NCI-H526 (cell line): ENCODE measurements around the gene IFNA13.

Source experiments
- DNase-seq, 2 experiments: peaks; one replicate each; lab custom pipeline; 2025; lab: John Stamatoyannopoulos, UW

IFNA13 gene

DNA sequence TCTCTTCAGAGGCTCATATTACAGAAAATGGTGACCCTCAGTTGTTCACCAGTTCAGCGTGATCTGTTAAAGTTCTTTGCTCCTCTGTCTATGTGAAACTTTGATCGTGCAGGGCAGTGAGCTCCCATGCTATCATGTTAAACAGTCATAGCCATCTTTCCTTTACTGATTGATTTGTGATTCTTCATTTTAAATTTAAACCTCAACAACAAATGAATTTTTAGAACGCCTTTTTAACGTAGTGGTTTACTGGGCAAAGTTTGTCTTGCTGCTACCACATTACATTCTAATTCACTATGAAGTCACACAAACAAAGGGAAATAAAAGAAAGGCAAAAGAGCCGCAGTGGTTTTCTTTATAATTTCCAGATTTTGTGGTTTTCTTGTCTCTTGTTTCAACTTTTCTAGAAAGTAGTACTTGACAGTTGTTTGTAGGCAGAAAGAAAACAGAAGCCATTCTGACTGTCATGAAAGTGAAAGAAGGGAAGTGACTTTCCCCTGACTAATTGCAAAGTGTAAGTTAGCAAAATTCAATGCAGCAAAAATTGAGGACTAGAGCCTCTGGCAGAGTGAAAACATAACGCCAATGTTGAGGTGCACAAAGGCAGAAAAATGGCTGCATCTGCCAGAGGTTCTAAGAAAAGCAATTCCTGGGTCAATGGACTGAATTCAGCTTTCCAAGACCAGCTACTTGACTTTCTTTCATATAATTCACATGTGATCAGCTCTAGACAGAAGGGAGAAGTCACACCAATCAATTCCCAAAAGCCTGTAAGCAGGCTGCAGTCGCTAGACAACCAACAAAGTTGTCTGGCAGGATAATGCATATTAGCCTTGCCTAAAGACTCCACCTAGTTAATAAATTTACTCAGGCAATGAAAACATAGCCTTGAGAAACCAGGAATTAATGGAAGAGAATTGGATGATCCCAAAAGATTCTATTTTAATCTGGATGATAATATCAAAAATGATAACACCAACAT lies 10.1 kb downstream of the IFNA13 start:
- DNase-seq = no peak

DNA sequence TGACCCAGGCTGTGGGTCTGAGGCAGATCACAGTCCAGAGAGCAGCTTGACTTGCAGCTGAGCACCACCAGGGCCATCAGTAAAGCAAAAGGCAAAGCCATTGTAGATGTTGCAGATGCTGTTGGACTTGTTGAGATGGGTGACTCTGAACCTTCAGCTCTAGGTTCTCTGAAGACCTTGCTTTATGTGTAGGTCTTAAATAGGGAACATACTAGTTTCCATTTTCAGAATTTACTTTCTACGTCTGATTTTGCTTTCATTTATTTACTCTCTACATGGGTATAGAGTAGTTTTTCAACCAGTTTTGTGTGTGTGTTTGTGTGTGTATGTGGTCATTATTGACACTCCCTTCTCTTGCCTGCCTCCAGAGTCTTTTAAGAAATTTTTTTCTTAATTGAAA lies 17.1 kb downstream of the IFNA13 start, which contains the start of gene IFNA6:
Gene IFNA6 (minus strand): TSS at position 101 of the 400 bp plus-strand sequence. CDS start 0 bp downstream, at position 101.
- no peak for DNase-seq

DNA sequence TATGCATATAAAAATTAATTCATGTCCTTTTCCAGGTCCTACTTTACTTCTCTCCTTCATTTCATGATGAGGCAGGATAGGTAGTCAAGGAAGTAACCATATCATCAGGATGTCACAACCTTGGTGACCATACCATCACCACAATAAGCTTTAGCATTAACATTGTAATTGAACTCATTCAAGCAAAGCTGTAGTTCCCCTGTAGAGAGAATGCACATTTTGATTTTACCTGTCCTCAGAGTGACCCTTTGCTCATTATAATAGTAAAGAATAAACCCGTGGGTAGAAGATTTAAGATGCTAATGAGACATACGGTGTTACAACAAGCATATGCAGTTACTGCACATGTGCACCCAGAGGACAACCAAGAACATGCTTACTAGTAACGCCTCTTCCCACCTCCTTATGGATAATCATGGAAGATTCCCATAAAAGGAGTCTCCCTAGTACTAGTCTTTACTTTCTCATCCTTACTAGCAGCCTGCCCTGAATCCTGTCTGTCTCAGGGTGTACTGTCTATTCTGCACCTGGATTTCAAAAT lies 19.4 kb downstream of the IFNA13 start:
- no peak for DNase-seq

DNA sequence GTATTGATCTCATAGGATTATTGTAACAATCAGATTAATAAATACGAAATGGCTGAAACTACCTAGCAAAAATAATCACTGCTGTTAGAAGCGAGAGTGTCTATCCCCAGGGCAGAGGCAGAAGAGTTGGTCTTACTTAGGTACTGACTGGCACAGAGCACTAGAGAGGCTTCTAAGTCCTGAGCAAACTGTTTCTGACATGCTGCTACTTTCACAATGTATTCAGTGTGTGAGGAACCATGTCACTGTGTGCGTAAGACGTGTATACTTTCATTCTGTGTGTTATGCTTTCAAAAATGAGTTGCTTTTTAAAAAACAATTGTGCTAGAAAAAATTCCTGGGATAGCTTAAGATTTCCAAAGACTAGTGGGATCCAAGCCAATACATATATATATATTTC lies 27.1 kb downstream of the IFNA13 start:
- DNase-seq = no peak

DNA sequence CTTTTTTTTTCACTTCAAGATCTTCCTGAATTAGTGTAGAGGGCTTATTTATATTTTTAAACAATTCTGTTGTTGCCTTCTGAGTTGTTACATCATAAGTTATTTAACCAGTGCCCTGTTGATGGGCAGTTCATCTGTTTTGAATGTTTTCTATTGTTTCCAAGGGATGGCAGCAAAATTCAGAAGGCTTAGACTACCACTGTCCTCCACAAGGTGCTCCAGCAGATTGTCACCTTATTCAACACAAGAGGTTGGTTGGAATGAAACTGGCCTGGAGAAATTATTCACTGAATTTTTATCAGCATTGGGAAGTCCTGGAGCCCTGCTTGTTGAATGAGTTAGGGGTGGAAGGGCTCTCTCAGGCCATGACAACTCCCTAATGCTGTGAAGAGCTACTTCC lies 31.4 kb downstream of the IFNA13 start:
- peak in 1 of 2 experiments; percentile 34 for DNase-seq

DNA sequence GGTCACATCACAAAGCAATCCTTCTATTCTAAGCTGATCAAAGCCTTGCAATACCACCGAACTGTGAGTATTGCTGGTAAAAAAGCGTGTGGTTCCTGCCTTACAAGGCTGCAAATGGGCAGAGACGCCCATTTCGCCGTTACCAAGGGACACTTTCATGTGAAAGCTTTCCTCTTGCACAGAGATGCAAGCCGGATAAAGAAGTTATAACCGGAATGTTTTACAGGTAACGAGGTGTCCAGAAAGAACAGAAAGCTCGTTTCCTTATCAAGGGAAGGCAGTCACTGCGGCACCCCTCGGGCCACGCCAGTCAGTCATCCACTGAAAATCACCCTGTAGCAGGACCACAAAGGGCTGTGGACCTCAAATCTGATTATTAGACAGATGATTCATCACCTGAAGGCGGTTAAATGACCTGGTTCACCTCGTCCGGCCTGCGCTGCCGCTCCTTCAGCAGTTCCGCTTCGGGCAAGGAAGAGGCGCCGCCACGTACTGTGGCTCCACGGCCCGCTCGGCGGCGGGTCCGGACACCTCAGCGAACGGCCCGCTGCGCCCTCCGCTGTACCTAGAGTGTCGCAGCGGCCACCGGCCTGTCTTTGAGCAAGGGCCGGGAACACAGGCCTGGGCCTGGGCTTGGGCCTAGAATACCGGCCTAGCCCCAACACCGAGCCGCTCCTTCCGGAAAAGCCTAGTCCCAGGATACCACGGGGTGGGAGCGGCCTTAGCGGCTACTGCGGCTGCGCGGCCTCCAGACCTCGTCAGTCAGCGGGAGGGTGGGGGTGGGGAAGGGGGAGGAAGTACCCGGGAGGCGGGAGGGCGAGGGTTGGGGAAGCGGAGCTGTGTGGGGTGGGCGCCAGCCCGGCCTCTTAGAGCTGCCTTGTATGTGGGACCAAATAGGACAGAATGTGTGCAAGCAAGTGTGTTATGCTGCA lies 32.9 kb downstream of the IFNA13 start, which contains the start of gene KLHL9:
Gene KLHL9 (minus strand): TSS at position 704 of the 932 bp plus-strand sequence. CDS start 545 bp downstream, at position 159.
- peak; percentile 85 to 98 for DNase-seq

DNA sequence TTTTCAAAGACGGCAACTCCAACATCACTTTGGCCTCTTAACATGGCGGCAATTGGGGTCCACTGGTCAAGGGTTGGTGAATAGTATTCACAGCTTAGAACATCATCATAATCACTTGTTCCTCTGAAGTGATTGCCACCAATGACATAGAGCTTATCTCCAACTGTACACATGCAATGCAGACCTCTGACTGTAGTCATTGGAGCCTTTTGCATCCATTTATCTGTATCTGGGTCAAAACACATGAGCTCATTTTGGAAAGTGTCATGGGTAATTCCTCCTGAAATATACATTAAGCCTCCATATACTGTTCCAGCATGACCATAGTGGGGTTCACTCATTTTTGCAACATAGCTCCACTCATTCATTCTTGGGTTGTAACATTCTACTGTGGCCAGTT lies 34.6 kb downstream of the IFNA13 start:
- DNase-seq = no peak

DNA sequence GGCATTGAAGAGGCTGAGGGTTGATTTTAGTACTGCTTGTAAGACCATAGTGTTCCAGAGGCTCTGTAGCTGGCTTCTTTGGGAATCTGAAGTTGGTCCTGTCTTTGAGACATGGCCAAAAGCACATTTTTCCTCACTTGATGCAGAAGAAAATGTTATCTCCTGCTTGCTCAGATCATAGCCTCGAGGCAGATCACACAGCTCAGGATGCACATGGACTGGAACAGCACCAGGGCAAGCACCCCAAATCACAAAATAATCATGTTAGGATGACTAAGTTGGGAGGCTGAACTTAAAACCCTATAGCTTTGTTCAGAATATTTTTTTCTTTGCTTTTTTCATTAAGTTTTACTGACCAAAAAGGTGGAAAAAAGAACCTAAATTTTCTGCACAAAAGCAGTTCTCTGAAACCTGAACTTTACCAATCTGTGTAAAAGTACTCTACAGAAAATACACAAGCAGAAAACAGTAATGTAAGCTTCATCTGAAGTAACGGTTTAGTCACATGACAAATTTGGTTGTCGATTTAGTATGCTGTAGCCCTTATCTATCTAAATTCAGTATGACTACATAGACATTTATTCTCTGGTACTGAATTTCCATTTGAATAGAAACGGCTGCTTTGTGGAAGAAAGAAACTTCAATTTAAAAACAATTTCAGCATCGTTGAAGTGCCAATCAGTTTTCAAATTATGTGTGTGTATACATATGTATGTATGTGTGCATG lies 36.0 kb downstream of the IFNA13 start:
- DNase-seq = no peak

DNA sequence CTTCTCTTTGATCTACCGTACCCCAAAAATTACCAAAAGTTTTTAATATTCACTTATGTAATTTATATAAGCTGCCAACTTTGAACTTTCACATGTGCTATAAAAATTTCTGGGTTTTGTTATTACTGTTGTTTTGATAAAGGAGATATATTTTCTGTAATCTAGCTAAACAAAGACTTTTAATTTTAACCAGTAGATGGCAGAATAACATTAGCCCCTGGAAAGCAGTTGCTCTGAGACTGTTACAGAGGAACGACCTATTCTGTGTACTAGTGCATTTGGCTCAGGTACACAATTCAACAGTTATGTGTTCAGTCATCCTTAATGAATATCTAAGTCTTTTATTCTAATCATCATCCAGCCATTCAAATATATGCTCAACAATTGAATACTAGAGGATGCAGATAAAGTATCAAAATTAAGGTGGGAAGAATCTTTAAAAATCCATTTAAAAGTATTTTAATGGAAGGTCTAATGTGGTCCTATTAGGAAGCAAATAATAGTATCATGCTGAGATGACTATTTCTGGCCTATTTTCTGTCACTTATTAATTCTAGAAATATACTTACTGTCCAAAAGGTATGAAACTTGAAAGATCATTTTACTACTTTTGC lies 41.2 kb downstream of the IFNA13 start:
- peak; percentile 42 to 78 for DNase-seq

DNA sequence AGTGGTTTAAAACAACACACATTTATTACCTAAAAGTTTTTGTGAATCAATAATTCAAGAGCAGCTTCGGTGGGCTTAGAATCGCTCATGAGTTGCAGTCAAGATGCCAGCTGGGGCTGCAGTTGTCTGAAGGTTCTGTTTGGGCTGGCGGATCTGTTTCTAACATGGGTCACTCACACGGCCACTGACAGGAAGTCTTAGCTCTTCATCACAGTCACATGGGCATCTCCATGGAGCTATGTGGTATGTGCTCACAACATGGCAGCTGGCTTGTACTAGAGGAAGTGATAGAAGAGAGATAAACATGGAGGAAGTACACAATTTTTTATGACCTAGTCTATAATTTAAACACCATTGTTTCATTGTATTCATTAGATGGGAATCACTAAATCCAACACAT lies 43.8 kb downstream of the IFNA13 start:
- no peak for DNase-seq

DNA sequence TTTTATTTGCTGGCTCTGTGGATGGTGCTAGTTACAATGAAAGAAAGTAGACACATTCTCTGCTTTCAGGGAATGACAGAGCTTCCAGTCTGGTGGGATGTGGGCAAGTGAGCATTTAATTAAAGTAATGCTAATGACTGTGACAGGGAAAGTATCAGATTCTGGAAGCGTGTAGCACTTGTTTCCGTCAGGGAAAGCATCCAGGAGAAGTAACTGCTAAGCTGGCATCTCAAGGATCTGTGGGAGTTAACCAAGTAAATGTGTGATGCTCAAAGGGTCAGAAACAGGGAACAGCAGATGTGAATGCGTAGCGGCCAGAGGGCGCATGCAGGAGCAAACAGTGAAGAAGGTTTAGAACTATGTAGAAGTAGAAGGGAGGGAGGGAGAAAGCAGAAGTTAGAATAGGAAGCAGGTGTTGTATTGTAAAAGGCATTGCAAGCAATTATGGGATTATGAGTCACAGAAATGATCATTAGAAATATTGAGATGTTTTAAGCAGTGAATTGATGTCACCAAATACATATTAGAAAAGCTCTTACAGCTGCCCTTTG lies 44.9 kb downstream of the IFNA13 start:
- DNase-seq = no peak

DNA sequence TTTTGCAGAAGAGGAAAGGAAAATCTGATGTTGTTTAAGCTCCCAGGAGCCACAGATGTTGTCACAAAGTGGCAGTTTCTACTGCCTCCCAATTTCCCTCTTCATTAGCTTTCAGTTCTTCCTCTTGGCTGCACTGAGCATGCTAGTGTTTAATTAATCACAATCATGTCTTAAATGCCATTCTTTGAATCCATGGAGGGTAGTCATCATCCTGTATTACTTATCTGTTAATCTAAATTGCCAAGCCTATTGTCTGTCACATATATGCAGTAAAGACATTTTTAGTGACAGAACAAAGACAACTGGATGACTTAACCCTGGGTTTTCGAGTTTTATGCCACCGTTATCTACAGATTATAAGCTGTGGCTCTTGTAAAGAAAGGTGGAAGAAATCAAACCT lies 47.4 kb downstream of the IFNA13 start:
- no peak for DNase-seq

DNA sequence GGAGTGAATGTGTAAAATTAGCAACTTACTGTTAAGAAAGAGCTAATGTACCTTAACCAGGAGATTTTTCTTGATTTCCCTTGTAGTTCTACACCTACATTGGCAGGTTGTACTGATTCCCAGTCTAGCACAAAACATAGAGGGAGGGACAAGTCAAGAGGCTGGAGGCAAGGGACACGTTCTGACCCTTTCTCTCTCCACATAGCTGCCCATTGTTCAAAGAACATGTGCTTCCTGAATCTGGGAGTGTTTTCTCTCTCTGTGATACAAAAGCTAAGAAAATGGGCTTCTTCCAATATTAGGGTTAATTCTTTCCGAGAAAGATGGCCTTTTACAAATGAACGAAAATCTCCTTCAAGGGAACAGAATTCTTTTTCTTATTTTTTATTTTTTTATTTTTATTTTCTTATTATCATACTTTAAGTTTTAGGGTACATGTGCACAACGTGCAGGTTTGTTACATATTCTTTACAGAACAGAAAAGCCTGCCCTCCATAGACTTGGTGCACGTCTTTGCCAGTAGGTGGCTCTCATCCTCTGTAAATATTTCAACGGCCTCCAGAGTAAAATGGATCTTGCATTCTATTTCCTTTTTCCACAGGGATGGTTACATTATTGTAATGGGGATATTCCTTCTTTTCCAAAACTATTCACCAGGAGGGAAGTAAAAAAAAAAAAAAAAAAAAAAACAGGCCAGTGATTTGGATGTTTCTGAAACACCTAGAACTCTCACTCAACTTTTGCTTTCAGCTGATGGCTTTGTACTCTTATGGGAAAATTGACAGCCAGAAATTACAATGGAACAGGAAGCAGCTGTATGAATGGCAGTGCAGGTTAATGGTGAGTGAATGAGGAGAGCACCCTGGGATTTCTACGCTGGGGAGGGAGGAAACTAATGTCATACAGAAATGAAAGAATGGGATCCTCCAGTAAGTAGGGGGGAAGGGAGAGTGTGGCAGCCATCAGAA lies 49.6 kb downstream of the IFNA13 start:
- DNase-seq = peak; percentile 31 to 69
